ENCODE data around the gene NKIRAS2.
A peak's percentile ranks its signal among the peaks of the same experiment; 100 is the strongest.

The NKIRAS2 gene

DNA sequence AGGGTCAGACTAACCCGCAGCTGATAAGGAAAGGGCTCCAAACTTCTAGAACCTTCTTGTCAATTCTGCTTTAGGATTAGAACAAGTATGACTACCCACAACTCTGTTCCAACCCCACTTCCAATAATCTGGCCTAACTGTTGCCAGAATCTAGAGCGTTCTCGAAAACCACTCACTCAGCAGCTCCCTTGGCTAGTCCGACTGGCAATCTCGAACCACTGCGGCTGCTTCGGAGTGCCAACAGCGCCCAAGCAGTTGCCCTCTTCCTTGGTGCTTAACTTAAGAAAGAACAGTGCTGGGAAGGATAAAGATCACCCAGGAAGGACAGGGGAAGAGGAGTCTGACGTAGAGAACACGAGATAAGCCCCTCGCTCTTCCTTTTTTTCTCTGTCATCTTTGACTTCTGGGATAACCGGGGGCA is 3.5 kb upstream of the NKIRAS2 start:
- Histone ChIP-seq H3K9me3 (ENCODE audit: control insufficient read depth, insufficient read depth, low read length) (no peaks in the 10 kb centered on the region), H3K4me1 (ENCODE audit: control insufficient read depth, low read length) (peaks cover 35% of the 10 kb centered on the region), H3K79me2 (ENCODE audit: control insufficient read depth, low read length) (peaks cover 85% of the 10 kb centered on the region), H3K27ac (ENCODE audit: low read depth, low read length) (peak overlapping the region; percentile 62), H3F3A (ENCODE audit: control insufficient read depth, insufficient read depth) (no peaks in the 10 kb centered on the region), H3K4me3 (ENCODE audit: low read length) (peak overlapping the region; percentile 93), H3K4me2 (ENCODE audit: low read length) (peak overlapping the region; percentile 96), H4K20me1 (ENCODE audit: control insufficient read depth, insufficient read depth, low read depth, low read length) (no peaks in the 10 kb centered on the region), H3K9me2 (replicated peaks; ENCODE audit: control insufficient read depth, low read length) (no peaks in the 10 kb centered on the region), H3K27me3 (ENCODE audit: control insufficient read depth, low read length) (no peaks in the 10 kb centered on the region), H3K36me3 (ENCODE audit: control insufficient read depth, low read length) (peaks cover 40% of the 10 kb centered on the region)
- TF ChIP-seq, protein P1, sequence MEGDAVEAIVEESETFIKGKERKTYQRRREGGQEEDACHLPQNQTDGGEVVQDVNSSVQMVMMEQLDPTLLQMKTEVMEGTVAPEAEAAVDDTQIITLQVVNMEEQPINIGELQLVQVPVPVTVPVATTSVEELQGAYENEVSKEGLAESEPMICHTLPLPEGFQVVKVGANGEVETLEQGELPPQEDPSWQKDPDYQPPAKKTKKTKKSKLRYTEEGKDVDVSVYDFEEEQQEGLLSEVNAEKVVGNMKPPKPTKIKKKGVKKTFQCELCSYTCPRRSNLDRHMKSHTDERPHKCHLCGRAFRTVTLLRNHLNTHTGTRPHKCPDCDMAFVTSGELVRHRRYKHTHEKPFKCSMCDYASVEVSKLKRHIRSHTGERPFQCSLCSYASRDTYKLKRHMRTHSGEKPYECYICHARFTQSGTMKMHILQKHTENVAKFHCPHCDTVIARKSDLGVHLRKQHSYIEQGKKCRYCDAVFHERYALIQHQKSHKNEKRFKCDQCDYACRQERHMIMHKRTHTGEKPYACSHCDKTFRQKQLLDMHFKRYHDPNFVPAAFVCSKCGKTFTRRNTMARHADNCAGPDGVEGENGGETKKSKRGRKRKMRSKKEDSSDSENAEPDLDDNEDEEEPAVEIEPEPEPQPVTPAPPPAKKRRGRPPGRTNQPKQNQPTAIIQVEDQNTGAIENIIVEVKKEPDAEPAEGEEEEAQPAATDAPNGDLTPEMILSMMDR (IDR thresholded peaks at IDR 0.05; ENCODE audit: low read depth, low read length, poor library complexity, severe bottlenecking): no peak
- no peak for TF ChIP-seq EZH2phosphoT487 (IDR thresholded peaks at IDR 0.05; ENCODE audit: borderline replicate concordance, low read length)

- no peaks in the 10 kb centered on the region for H4K20me1 ChIP-seq (ENCODE audit: control insufficient read depth, insufficient read depth, low read depth, low read length)
- peaks cover 35% of the 10 kb centered on the region for H3K36me3 ChIP-seq (ENCODE audit: control insufficient read depth, low read length)
- peaks cover 80% of the 10 kb centered on the region for H3K79me2 ChIP-seq (ENCODE audit: control insufficient read depth, low read length)
- H3F3A ChIP-seq (ENCODE audit: control insufficient read depth, insufficient read depth): no peaks in the 10 kb centered on the region
- TF ChIP-seq EZH2phosphoT487 (IDR thresholded peaks at IDR 0.05; ENCODE audit: borderline replicate concordance, low read length): no peak
- TF ChIP-seq, protein P1 (IDR thresholded peaks at IDR 0.05; ENCODE audit: low read depth, low read length, poor library complexity, severe bottlenecking): no peak
- no peaks in the 10 kb centered on the region for H3K9me3 ChIP-seq (ENCODE audit: control insufficient read depth, insufficient read depth, low read length)
- no peaks in the 10 kb centered on the region for H3K9me2 ChIP-seq (replicated peaks; ENCODE audit: control insufficient read depth, low read length)
- H3K4me3 ChIP-seq (ENCODE audit: low read length): peak within 1 kb of the TSS; percentile 93
- H3K27me3 ChIP-seq (ENCODE audit: control insufficient read depth, low read length): no peaks in the 10 kb centered on the region
- H3K4me2 ChIP-seq (ENCODE audit: low read length): peak within 1 kb of the TSS; percentile 96
- peak within 1 kb of the TSS; percentile 62 for H3K27ac ChIP-seq (ENCODE audit: low read depth, low read length)
- peaks cover 35% of the 10 kb centered on the region for H3K4me1 ChIP-seq (ENCODE audit: control insufficient read depth, low read length)
Measured at GRCh38 chr17:42016941-42017865, 2.7 kb upstream of the NKIRAS2 start, which contains the start of gene DNAJC7. DNAJC7 (minus strand) TSS chr17:42017439; CDS start chr17:42017416, 23 bp downstream.

DNA sequence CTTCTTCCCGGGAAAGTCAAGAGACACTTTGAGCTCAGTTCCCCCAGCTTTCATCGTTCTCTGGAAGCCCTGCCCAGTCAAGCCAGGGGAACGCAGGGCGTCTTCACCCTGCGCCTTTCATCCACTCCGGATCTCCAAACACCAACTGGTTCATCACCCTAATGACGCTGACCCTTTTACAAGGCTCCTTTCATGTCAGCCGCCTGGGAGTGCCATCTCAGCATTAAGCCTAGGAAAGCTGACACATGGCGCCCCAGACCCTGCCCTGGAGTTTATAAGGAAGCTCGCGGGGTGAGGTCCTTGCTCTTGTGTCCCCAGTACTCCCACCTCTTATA is 2.1 kb upstream of the NKIRAS2 start:
- TF ChIP-seq, protein P1 (IDR thresholded peaks at IDR 0.05; ENCODE audit: low read depth, low read length, poor library complexity, severe bottlenecking): no peak
- no peak for TF ChIP-seq EZH2phosphoT487 (IDR thresholded peaks at IDR 0.05; ENCODE audit: borderline replicate concordance, low read length)
- Histone ChIP-seq H3K4me3 (ENCODE audit: low read length) (peak overlapping the region; percentile 93), H3K79me2 (ENCODE audit: control insufficient read depth, low read length) (peaks cover 74% of the 10 kb centered on the region), H3K27me3 (ENCODE audit: control insufficient read depth, low read length) (no peaks in the 10 kb centered on the region), H3K9me2 (replicated peaks; ENCODE audit: control insufficient read depth, low read length) (no peaks in the 10 kb centered on the region), H3K9me3 (ENCODE audit: control insufficient read depth, insufficient read depth, low read length) (no peaks in the 10 kb centered on the region), H3K4me1 (ENCODE audit: control insufficient read depth, low read length) (peaks cover 35% of the 10 kb centered on the region), H3K36me3 (ENCODE audit: control insufficient read depth, low read length) (peaks cover 40% of the 10 kb centered on the region), H3K4me2 (ENCODE audit: low read length) (peak overlapping the region; percentile 96), H3K27ac (ENCODE audit: low read depth, low read length) (peak overlapping the region; percentile 62; the same call in 1 of the 2 replicates), H4K20me1 (ENCODE audit: control insufficient read depth, insufficient read depth, low read depth, low read length) (no peaks in the 10 kb centered on the region), H3F3A (ENCODE audit: control insufficient read depth, insufficient read depth) (no peaks in the 10 kb centered on the region)
